PC-3 (cell line): ENCODE data around the gene KCNQ1. TPM values are rescaled to one million over a fixed set of nuclear protein-coding genes. Genes with fewer than 3 reads are reported as not detected.

Source experiments
- ATAC-seq: fragments of 200-7000 bp; cut with Tn5 transposase; 2 replicates; pipeline ENCODE4 v1.9.1; 2020; ENCODE audit warnings: mild to moderate bottlenecking, moderate library complexity
- BruUV-seq: library from RNA; stranded (reverse); fragments of 400-500 nt; replicated peaks from 2 replicates; lab custom pipeline; 2021; lab: Mats Ljungman, UMichigan
- CTCF ChIA-PET: fragments of 300-600 bp; sonication (Branson Sonifier 250); formaldehyde crosslinking; loops from one replicate; lab custom pipeline; 2022; ENCODE audit warnings: antibody characterized with exemption; lab: Charles Lee
- POLR2A ChIA-PET: fragments of 300-600 bp; sonication (Branson Sonifier 250); formaldehyde crosslinking; loops from one replicate; lab custom pipeline; 2022; ENCODE audit warnings: antibody characterized with exemption; ENCODE audit not compliant: unreplicated experiment; lab: Charles Lee
- DNase-seq: peaks from one replicate; pipeline ENCODE4 v3.0.0-alpha.2; 2015
- H2AFZ ChIP-seq: fragments of 300-600 bp; sonication (generic); 2 replicates; pipeline ENCODE4 v1.6.0; 2016; ENCODE audit warnings: antibody characterized with exemption, low read length
- H3F3A ChIP-seq: fragments of 300-600 bp; sonication (generic); one replicate; pipeline ENCODE4 v1.6.0; 2017; ENCODE audit warnings: antibody characterized with exemption, low read length, control low read depth, mild to moderate bottlenecking; ENCODE audit not compliant: unreplicated experiment
- H3K27ac ChIP-seq: fragments of 300-600 bp; sonication (generic); 2 replicates; pipeline ENCODE4 v1.5.1; 2016; ENCODE audit warnings: mild to moderate bottlenecking, low read length
- H3K27me3 ChIP-seq: fragments of 300-600 bp; sonication (generic); 2 replicates; pipeline ENCODE4 v1.6.1; 2016; ENCODE audit warnings: low read length, mixed read lengths
- H3K36me3 ChIP-seq: fragments of 300-600 bp; sonication (generic); 2 replicates; pipeline ENCODE4 v1.6.1; 2016; ENCODE audit warnings: low read depth, mixed run types, low read length, mixed read lengths
- H3K4me1 ChIP-seq: fragments of 300-600 bp; sonication (generic); 2 replicates; pipeline ENCODE4 v1.5.1; 2016; ENCODE audit warnings: low read length; ENCODE audit not compliant: insufficient read depth
- H3K4me2 ChIP-seq: fragments of 300-600 bp; sonication (generic); 2 replicates; pipeline ENCODE4 v1.6.0; 2016; ENCODE audit warnings: low read length
- H3K4me3 ChIP-seq: fragments of 300-600 bp; sonication (generic); 2 replicates; pipeline ENCODE4 v1.5.1; 2016; ENCODE audit warnings: mild to moderate bottlenecking, low read length, mixed read lengths
- H3K79me2 ChIP-seq: fragments of 300-600 bp; sonication (generic); 2 replicates; pipeline ENCODE4 v1.6.1; 2017; ENCODE audit warnings: low read length, mixed read lengths
- H3K9ac ChIP-seq: fragments of 300-600 bp; sonication (generic); 2 replicates; pipeline ENCODE4 v1.6.0; 2016; ENCODE audit warnings: mild to moderate bottlenecking, low read length
- H3K9me2 ChIP-seq: fragments of 300-600 bp; sonication (generic); replicated peaks from 2 replicates; pipeline ENCODE4 v1.6.1; 2016; ENCODE audit warnings: mixed run types, low read length, mixed read lengths
- H3K9me3 ChIP-seq: fragments of 300-600 bp; sonication (generic); 2 replicates; pipeline ENCODE4 v1.6.1; 2016; ENCODE audit warnings: low read length, mixed read lengths
- H4K20me1 ChIP-seq: fragments of 300-600 bp; sonication (generic); 2 replicates; pipeline ENCODE4 v1.6.1; 2016; ENCODE audit warnings: low read length, mixed read lengths
- CTCF ChIP-seq: fragments of 300-600 bp; sonication (generic); conservative IDR thresholded peaks from 2 replicates; pipeline ENCODE4 v1.5.1; 2017; ENCODE audit warnings: antibody characterized with exemption, low read depth, mild to moderate bottlenecking, low read length
- EZH2 ChIP-seq: fragments of 300-600 bp; sonication (generic); IDR thresholded peaks from one replicate; pipeline ENCODE4 v1.6.1; 2017; ENCODE audit warnings: antibody characterized with exemption, mild to moderate bottlenecking, low read length; ENCODE audit not compliant: unreplicated experiment
- EZH2phosphoT487 ChIP-seq: fragments of 300-600 bp; sonication (generic); IDR thresholded peaks from 2 replicates; pipeline ENCODE4 v1.6.1; 2018; ENCODE audit warnings: mild to moderate bottlenecking, antibody characterized with exemption, low read length, borderline replicate concordance
- intact Hi-C: fragments of 100-400 bp; cut with micrococcal nuclease; formaldehyde crosslinking; loops from 2 replicates; pipeline ENCODE4 v1.9.0; 2023
- total RNA-seq: library from RNA; depleted of rRNA; stranded (reverse); fragments of >200 nt; gene quantifications from 2 replicates; pipeline ENCODE4 v1.2.3, GENCODE V29; 2014

KCNQ1 gene
- total RNA-seq, 1 experiment from 2014 or later, result 0.40 TPM

GRCh38 chr11:2882396-2883110 is 437.7 kb downstream of the KCNQ1 start:
- intact Hi-C loops, result loop anchor here (10.0 kb wide), 1 partner anchor 458 kb away; no protein-coding TSS in a partner anchor
- H3K4me3 ChIP-seq, result no peak overlapping the region
- no peak overlapping the region for H3K27ac ChIP-seq
- H3K4me1 ChIP-seq, result peaks cover 5% of the 10 kb centered on the region; the same call in 1 of the 2 replicates
- no peaks in the 10 kb centered on the region for H3K36me3 ChIP-seq
- no peak overlapping the region for H2AFZ ChIP-seq
- H3K79me2 ChIP-seq, result no peaks in the 10 kb centered on the region
- H3F3A ChIP-seq, result no peaks in the 10 kb centered on the region
- CTCF ChIA-PET, result no interaction called here
- H4K20me1 ChIP-seq, result no peaks in the 10 kb centered on the region
- no peak overlapping the region for H3K4me2 ChIP-seq
- ATAC-seq (no peak), DNase-seq (no peak)
- no peaks in the 10 kb centered on the region for H3K27me3 ChIP-seq
- TF ChIP-seq EZH2phosphoT487 (no peak), CTCF (no peak)
- no peak overlapping the region for H3K9ac ChIP-seq
- POLR2A ChIA-PET, result no interaction called here
- BruUV-seq, result no TSS peak
- no peaks in the 10 kb centered on the region for H3K9me2 ChIP-seq
- H3K9me3 ChIP-seq, result no peaks in the 10 kb centered on the region

GRCh38 chr11:2883640-2883978 is 438.8 kb downstream of the KCNQ1 start:
- Histone ChIP-seq H2AFZ (no peak overlapping the region), H3K4me1 (peaks cover 5% of the 10 kb centered on the region; the same call in 1 of the 2 replicates), H3K27me3 (no peaks in the 10 kb centered on the region), H3K4me3 (peak overlapping the region; percentile 18; the same call in 1 of the 2 replicates), H3K27ac (no peak overlapping the region), H3K9me3 (no peaks in the 10 kb centered on the region), H4K20me1 (no peaks in the 10 kb centered on the region), H3K9ac (no peak overlapping the region), H3K4me2 (peak overlapping the region; percentile 78), H3F3A (no peaks in the 10 kb centered on the region), H3K36me3 (no peaks in the 10 kb centered on the region), H3K79me2 (no peaks in the 10 kb centered on the region), H3K9me2 (no peaks in the 10 kb centered on the region)
- no peak for DNase-seq
- ChIA-PET POLR2A (no interaction called here), CTCF (no interaction called here)
- no peak for ATAC-seq
- intact Hi-C loops, result loop anchor here (10.0 kb wide), 1 partner anchor 459 kb away; no protein-coding TSS in a partner anchor
- TF ChIP-seq EZH2phosphoT487 (no peak), CTCF (no peak), EZH2 (no peak)
- no TSS peak for BruUV-seq
